ENCODE results near the gene PARP15. TPM values are rescaled to one million over a fixed set of nuclear protein-coding genes. Genes with fewer than 3 reads are reported as not detected.
A peak's percentile ranks its signal among the peaks of the same experiment; 100 is the strongest.

Gene PARP15
- total and polyA plus RNA-seq, 8 donors: 0.25 to 4.5 (median 1.3) TPM; not detected in 1

GRCh38 chr3:122572940-122573412 lies 4.5 kb upstream of the PARP15 start:
- peak overlapping the region; percentile 13 to 50 (median 36) for H3K27ac ChIP-seq
- peaks cover 0 to 45% (median 19%) of the 10 kb centered on the region in 4 donors for H3K4me1 ChIP-seq
- no peak overlapping the region for H3K4me3 ChIP-seq
- peaks cover 27 to 64% (median 60%) of the 10 kb centered on the region in 4 donors for H3K36me3 ChIP-seq
- peaks cover 0 to 4% (median 0%) of the 10 kb centered on the region in 3 donors for H3K27me3 ChIP-seq
- peak; percentile 34 to 37 for DNase-seq
- H3K9me3 ChIP-seq: no peaks in the 10 kb centered on the region
- 32 to 47% (median 39%) methylated on average over 3 of the region's 3 CpGs for WGBS, 5 donors
- TF ChIP-seq EP300 (IDR thresholded peaks at IDR 0.05) (no peak), POLR2AphosphoS5 (IDR thresholded peaks at IDR 0.05) (no peak)
- intact Hi-C loops (cut with DNase I; ENCODE audit: low total_unique reads): no loop called here

DNA sequence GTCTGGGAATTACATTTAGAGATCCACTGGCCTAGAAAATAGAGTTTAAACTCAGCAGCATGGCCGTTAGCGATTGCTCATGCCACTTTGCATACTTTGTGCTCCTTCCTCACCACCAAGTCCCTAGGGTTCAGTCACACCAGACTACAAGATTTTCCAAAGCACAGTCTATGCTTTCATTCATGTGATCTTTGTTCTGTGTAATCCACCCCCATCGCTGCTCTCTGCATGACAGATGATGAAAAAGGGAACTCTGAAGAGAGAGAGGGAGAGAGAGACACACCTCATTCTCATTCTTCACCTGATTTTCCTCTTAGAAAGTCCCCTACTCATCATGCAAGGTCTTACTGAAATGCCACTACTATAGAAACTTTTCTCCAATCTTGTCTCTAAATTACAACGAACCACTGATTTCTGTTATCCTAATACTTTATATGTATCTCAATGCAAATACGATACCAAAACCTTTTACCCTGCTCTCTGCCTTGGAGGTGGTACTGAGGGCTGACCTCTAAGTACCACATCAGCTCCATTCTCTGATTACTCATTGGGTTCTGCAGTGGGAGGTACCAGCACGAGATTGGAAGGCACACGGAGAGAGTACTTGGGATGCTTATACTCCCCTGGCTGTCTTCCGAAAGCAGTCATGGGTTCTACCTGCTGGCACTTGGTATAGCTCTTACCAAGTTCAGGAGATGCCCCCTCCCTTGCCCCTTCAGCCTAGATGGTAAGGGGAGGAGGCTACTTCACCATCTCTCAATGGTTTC lies 1.1 kb upstream of the PARP15 start:
- Histone ChIP-seq H3K27ac (no peak overlapping the region), H3K9me3 (peaks cover 0 to 2% (median under 1%) of the 10 kb centered on the region in 4 donors), H3K4me3 (no peak overlapping the region), H3K27me3 (peaks cover 0 to 4% (median 0%) of the 10 kb centered on the region in 3 donors), H3K36me3 (peaks cover 5 to 30% (median 27%) of the 10 kb centered on the region in 4 donors), H3K4me1 (peaks cover 0 to 24% (median 14%) of the 10 kb centered on the region in 4 donors)
- WGBS, 5 donors: 54 to 69% (median 68%) methylated on average over 8 of the region's 8 CpGs
- peak in 1 of 2 donors; percentile 22 for DNase-seq
- intact Hi-C loops (cut with DNase I; ENCODE audit: low total_unique reads): no loop called here
- TF ChIP-seq EP300 (IDR thresholded peaks at IDR 0.05) (no peak), CTCF (IDR thresholded peaks at IDR 0.05) (no peak), POLR2AphosphoS5 (IDR thresholded peaks at IDR 0.05) (no peak), POLR2A (IDR thresholded peaks at IDR 0.05) (no peak)

DNA sequence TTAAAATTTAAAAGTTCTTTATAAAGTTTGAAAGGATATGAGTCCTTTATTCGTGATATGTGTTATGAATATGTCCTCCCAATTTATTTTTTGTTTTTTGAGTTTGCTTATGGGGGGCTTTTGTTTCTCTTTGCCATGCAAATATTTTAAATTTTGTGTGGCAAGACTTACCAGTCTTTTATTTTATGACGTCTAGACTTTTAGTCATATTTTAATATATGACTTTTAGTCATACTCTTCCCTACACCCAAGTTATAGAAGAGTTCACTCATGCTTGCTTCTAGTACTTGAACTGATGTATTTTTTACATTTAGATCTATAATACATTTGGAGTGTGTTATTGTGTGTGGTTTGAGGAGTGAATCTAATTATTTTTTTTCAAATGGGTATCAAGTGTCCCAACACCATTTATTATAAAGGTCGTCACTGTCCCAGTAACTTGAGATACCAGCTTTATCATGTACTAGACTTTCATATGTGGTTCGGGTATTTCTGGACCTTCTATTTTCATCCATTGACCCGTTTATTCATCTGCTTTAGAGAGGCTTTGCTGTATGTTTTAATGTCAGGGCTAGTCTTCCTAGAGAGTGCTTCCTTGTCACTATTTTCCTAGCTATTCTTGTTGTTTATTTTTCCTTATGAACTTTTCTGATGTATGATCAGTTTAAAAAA lies 755 bp downstream of the PARP15 start:
- H3K27me3 ChIP-seq: peaks cover 0 to 4% (median 0%) of the 10 kb centered on the region in 3 donors
- peaks cover 0 to 17% (median 6%) of the 10 kb centered on the region in 4 donors for H3K4me1 ChIP-seq
- H3K27ac ChIP-seq: peak overlapping the region in 2 of 5 donors; percentile 30 to 71
- H3K4me3 ChIP-seq: peak overlapping the region; percentile 43 to 54 (median 48)
- intact Hi-C loops (cut with DNase I; ENCODE audit: low total_unique reads): no loop called here
- WGBS, 5 donors: 45 to 54% (median 49%) methylated on average over 5 of the region's 5 CpGs
- no peak for DNase-seq
- H3K36me3 ChIP-seq: peaks cover 0 to 14% (median 9%) of the 10 kb centered on the region in 4 donors
- no peak for TF ChIP-seq EP300 (IDR thresholded peaks at IDR 0.05)
- TF ChIP-seq POLR2A (IDR thresholded peaks at IDR 0.05): no peak
- no peak for TF ChIP-seq CTCF (IDR thresholded peaks at IDR 0.05)
- TF ChIP-seq POLR2AphosphoS5 (IDR thresholded peaks at IDR 0.05): no peak
- H3K9me3 ChIP-seq: peaks cover 0 to 19% (median 14%) of the 10 kb centered on the region in 4 donors

DNA sequence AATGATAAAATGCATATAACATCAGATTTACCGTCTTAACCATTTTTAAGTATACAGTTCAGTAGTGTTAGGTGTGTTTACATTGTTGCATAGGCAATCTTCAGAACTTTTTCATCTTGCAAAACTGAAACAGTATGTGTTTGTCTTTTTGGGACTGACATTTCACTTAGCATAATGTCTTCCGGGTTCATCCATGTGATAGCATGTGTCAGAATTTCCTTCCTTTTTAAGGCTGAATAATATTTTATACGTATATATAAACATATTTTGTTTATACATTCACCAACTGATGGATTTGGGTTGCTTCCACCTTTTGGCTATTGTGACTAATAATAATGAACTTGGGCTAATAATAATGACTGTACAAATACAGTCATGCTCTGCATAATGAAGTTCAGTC lies 3.0 kb downstream of the PARP15 start:
- WGBS, 5 donors: 64 to 92% (median 81%) methylated on average over 3 of the region's 3 CpGs
- peaks cover 0 to 27% (median 16%) of the 10 kb centered on the region in 4 donors for H3K9me3 ChIP-seq
- H3K4me3 ChIP-seq: no peak overlapping the region
- no peak overlapping the region for H3K27ac ChIP-seq
- TF ChIP-seq EP300 (IDR thresholded peaks at IDR 0.05): no peak
- TF ChIP-seq POLR2A (IDR thresholded peaks at IDR 0.05): no peak
- no peak for TF ChIP-seq CTCF (IDR thresholded peaks at IDR 0.05)
- TF ChIP-seq POLR2AphosphoS5 (IDR thresholded peaks at IDR 0.05): no peak
- intact Hi-C loops (cut with DNase I; ENCODE audit: low total_unique reads): no loop called here
- peaks cover 0 to 13% (median 4%) of the 10 kb centered on the region in 4 donors for H3K4me1 ChIP-seq
- no peak for DNase-seq
- peaks cover 0 to 4% (median 0%) of the 10 kb centered on the region in 3 donors for H3K27me3 ChIP-seq
- no peaks in the 10 kb centered on the region for H3K36me3 ChIP-seq
